Measurements from ENCODE around the gene CDC123.

- no peak for TF ChIP-seq CTCF (IDR thresholded peaks at IDR 0.05)
- TF ChIP-seq EZH2 (IDR thresholded peaks at IDR 0.05; ENCODE audit: borderline replicate concordance, insufficient read depth, low read depth, low read length, poor library complexity, severe bottlenecking) = no peak
These were observed 41.6 kb downstream of the CDC123 start for GRCh38 chr10:12237265-12238220.
